ENCODE data around the gene IFT122. TPM values are rescaled to one million over a fixed set of nuclear protein-coding genes. Genes with fewer than 3 reads are reported as not detected.

The IFT122 gene
- total and polyA plus RNA-seq, 9 donors, result 20.8 to 58.1 (median 45.6) TPM

DNA sequence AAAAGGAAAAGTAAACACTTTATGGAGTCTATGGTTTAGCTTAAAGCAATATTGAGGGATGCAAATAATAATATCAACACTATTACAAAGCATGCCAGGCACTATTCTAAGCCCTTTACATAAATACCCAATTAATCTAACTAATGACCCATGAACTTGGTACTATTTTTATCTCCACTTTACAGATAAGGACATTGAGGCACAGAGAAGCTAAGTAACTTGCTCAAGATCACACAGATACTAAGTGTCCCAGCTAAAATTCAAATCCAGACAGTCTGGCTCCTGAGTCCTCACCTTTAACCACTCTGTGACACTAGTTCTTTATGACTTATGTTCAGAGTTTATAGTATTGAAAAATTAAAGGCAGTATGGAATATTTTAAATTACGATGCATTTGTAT is 5.9 kb upstream of the IFT122 start:
- 95 to 99% (median 97%) methylated on average over 1 of the region's 1 CpG for whole genome bisulfite sequencing, 3 donors
- TF ChIP-seq POLR2A (IDR thresholded peaks at IDR 0.05) (no peak), EP300 (IDR thresholded peaks at IDR 0.05) (no peak)
- TF ChIP-seq, protein P1, sequence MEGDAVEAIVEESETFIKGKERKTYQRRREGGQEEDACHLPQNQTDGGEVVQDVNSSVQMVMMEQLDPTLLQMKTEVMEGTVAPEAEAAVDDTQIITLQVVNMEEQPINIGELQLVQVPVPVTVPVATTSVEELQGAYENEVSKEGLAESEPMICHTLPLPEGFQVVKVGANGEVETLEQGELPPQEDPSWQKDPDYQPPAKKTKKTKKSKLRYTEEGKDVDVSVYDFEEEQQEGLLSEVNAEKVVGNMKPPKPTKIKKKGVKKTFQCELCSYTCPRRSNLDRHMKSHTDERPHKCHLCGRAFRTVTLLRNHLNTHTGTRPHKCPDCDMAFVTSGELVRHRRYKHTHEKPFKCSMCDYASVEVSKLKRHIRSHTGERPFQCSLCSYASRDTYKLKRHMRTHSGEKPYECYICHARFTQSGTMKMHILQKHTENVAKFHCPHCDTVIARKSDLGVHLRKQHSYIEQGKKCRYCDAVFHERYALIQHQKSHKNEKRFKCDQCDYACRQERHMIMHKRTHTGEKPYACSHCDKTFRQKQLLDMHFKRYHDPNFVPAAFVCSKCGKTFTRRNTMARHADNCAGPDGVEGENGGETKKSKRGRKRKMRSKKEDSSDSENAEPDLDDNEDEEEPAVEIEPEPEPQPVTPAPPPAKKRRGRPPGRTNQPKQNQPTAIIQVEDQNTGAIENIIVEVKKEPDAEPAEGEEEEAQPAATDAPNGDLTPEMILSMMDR (IDR thresholded peaks at IDR 0.05), result no peak
- H3K27me3 ChIP-seq, result no peaks in the 10 kb centered on the region
- intact Hi-C loops (cut with DNase I), result loop anchor here in 1 of 4 donors (10.0 kb wide), 1 partner anchor 119 kb away; a partner anchor contains a TSS
- H3K9me3 ChIP-seq, result no peaks in the 10 kb centered on the region
- H3K27ac ChIP-seq, result no peak overlapping the region
- no peak for DNase-seq
- H3K36me3 ChIP-seq, result no peaks in the 10 kb centered on the region
- H3K4me3 ChIP-seq, result no peak overlapping the region
- no peaks in the 10 kb centered on the region for H3K4me1 ChIP-seq (ENCODE audit: insufficient read depth)

DNA sequence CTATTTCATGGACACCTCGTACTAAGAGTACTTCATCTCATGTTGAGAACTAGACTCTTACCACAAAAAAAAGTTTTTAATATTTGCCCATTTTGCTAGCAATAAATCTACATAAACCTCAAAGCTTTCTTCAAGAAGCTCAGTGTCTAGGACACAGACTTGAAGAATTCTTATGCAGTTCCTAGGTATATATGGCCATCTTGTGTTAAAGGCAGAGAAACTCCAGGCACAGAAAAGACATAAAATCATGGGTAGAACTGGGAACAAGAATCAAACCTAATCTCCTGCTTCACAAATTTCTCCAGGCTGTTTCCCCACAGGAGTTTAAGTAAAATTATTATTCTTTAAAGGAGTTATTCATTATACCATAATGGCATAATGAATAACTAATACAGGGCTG is 4.7 kb upstream of the IFT122 start:
- Histone ChIP-seq H3K27ac (no peak overlapping the region), H3K27me3 (no peaks in the 10 kb centered on the region), H3K9me3 (no peaks in the 10 kb centered on the region), H3K36me3 (no peaks in the 10 kb centered on the region), H3K4me3 (no peak overlapping the region), H3K4me1 (ENCODE audit: insufficient read depth) (no peaks in the 10 kb centered on the region)
- DNase-seq, result no peak
- 81 to 94% (median 86%) methylated on average over 1 of the region's 1 CpG for WGBS, 3 donors
- TF ChIP-seq POLR2A (IDR thresholded peaks at IDR 0.05) (no peak), EP300 (IDR thresholded peaks at IDR 0.05) (no peak)
- TF ChIP-seq, protein P1 (IDR thresholded peaks at IDR 0.05), result no peak
- intact Hi-C loops (cut with DNase I), result loop anchor here in 1 of 4 donors (10.0 kb wide), 1 partner anchor 121 kb away; a partner anchor contains a TSS

DNA sequence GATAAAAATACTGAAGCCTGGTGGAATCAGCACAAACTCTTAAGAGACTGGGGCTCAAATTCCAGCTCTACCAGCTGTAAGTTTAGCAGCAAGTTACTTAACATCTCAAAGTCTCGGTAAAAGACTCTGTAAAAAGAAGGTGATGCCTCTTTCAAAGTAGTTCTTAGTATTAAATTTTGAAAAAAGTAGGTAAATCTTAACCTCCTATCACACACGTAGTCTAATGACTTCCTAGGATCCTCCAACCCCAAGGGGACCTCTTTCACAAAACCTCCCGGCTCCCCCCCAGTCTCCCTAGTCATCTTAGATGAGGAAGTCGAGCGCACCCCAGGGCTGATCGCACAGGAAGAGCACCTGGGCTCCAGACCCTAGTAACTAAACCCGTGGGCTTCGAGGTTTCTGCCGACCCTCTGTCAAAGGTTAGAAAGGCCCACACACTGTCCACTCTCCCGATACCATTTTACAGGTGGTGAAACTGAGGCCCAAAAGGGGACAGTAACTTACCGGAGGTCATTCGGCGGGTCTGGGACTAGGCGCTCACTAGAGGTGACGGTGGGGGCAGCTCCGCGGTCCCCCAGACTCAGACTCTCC is 703 bp upstream of the IFT122 start:
- WGBS, 3 donors, result 0% methylated on average over 17 of the region's 17 CpGs
- intact Hi-C loops (cut with DNase I), result loop anchor here in 1 of 4 donors (10.0 kb wide), 1 partner anchor 125 kb away; a partner anchor contains a TSS
- Histone ChIP-seq H3K27me3 (no peaks in the 10 kb centered on the region), H3K4me1 (ENCODE audit: insufficient read depth) (peaks cover 9% of the 10 kb centered on the region), H3K27ac (peak overlapping the region; percentile 50 to 88), H3K4me3 (peak overlapping the region; percentile 96), H3K9me3 (no peaks in the 10 kb centered on the region), H3K36me3 (no peaks in the 10 kb centered on the region)
- peak; percentile 59 for TF ChIP-seq POLR2A (IDR thresholded peaks at IDR 0.05)
- no peak for TF ChIP-seq EP300 (IDR thresholded peaks at IDR 0.05)
- DNase-seq, result peak in 2 of 5 donors; percentile 53 to 55

DNA sequence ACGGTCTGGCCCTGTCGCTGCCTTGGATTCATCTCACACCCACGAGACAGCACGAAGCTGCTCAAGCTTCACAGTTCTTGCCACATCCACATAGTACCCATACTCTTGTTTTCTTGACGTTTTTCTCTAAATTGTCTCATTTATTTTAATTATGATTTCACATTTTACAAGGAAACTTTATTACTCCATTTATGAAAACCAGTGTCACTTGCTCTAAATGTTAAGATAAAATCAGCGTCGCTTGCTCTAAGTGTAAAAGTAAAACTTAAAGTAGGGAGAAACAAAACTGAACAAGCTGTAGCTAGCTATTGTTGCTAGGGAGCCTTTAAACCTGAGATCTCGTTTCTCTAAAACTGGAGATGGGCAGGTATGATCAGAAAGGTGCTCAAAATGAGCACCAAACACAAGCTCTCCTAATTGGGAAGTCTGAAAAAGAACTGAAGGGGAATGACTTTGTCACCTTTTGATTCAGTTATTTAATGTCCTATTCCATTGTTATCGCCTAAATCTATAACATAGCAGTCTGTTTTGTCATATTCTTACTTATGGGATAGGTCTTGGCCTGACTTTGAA is 680 bp downstream of the IFT122 start:
- H3K4me3 ChIP-seq, result peak overlapping the region; percentile 96
- no peaks in the 10 kb centered on the region for H3K27me3 ChIP-seq
- DNase-seq, result no peak
- H3K9me3 ChIP-seq, result no peaks in the 10 kb centered on the region
- TF ChIP-seq, protein P1 (IDR thresholded peaks at IDR 0.05), result no peak
- TF ChIP-seq EP300 (IDR thresholded peaks at IDR 0.05), result no peak
- TF ChIP-seq POLR2A (IDR thresholded peaks at IDR 0.05), result no peak
- WGBS, 3 donors, result 5 to 6% (median 6%) methylated on average over 9 of the region's 9 CpGs
- intact Hi-C loops (cut with DNase I), result no loop called here
- H3K4me1 ChIP-seq (ENCODE audit: insufficient read depth), result peaks cover 9% of the 10 kb centered on the region
- peak overlapping the region; percentile 88 to 95 for H3K27ac ChIP-seq
- no peaks in the 10 kb centered on the region for H3K36me3 ChIP-seq

DNA sequence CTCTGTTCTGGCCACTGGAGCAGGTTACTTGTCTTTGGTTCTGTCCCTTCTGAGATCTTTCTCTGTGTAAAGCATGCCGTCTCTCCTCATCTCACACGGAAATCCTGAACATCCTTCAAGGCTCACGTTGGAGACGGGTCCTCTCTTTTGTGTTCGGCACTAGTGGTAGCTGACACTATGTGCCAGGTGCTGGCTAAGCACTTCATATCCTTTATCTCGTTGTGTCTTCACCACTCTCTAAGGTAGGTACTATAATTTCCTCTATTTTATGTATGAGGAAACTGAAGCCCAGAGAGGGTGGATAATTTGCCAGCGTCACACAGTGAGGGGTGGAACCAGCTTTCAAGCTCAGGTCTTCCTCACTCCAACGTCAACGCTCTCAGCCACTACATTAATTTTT is 1.2 kb downstream of the IFT122 start:
- H3K4me1 ChIP-seq (ENCODE audit: insufficient read depth), result peaks cover 9% of the 10 kb centered on the region
- no peaks in the 10 kb centered on the region for H3K9me3 ChIP-seq
- H3K36me3 ChIP-seq, result no peaks in the 10 kb centered on the region
- WGBS, 3 donors, result 33 to 38% (median 33%) methylated on average over 9 of the region's 9 CpGs
- peak overlapping the region; percentile 88 to 95 for H3K27ac ChIP-seq
- intact Hi-C loops (cut with DNase I), result no loop called here
- no peak for DNase-seq
- no peak for TF ChIP-seq POLR2A (IDR thresholded peaks at IDR 0.05)
- TF ChIP-seq, protein P1 (IDR thresholded peaks at IDR 0.05), result no peak
- no peak for TF ChIP-seq EP300 (IDR thresholded peaks at IDR 0.05)
- H3K4me3 ChIP-seq, result peak overlapping the region; percentile 96
- no peaks in the 10 kb centered on the region for H3K27me3 ChIP-seq
